ENCODE data around the gene IZUMO1. TPM values are rescaled to one million over a fixed set of nuclear protein-coding genes. Genes with fewer than 3 reads are reported as not detected.

The IZUMO1 gene
- total and polyA plus RNA-seq, 2 of the 13 experiments (the other 11 are each of a cell fraction or from before 2014, with no cell fraction given), result 0.07 to 0.22 TPM

GRCh38 chr19:48720613-48721296, 26.0 kb downstream of the IZUMO1 start (continued):
- no peak for TF ChIP-seq CCAR2 (optimal IDR thresholded peaks at IDR 0.05; ENCODE audit: low read depth, low read length)
- 0 out of 4 replicates have a peak, but pooled peaks of 1 of the 2 experiments have one; percentile 12 for TF ChIP-seq POLR2A (IDR thresholded peaks at IDR 0.05; ENCODE audit: insufficient read depth in 1 of 2, low read depth in 2 of 2, low read length in 2 of 2)
- peak; percentile 74 for TF ChIP-seq ZFY (CRISPR knock-in tag; IDR thresholded peaks at IDR 0.05)
- no peak for TF ChIP-seq CEBPB (IDR thresholded peaks at IDR 0.05; ENCODE audit: borderline replicate concordance, low read depth, low read length)
- 0 out of 2 replicates have a peak, but pooled peaks have one; percentile 11 for TF ChIP-seq RARA (CRISPR knock-in tag; IDR thresholded peaks at IDR 0.05)
- TF ChIP-seq SMAD1 (CRISPR knock-in tag; IDR thresholded peaks at IDR 0.05; ENCODE audit: borderline replicate concordance, low read depth), result no peak
- TF ChIP-seq ZNF354B (CRISPR knock-in tag; IDR thresholded peaks at IDR 0.05), result 0 out of 2 replicates have a peak, but pooled peaks have one; percentile 14
- TF ChIP-seq ZNF430 (CRISPR knock-in tag; IDR thresholded peaks at IDR 0.05), result no peak
- peak; percentile 28; the same call in 1 of the 2 replicates for TF ChIP-seq RXRB (CRISPR knock-in tag; IDR thresholded peaks at IDR 0.05; ENCODE audit: borderline replicate concordance)
- TF ChIP-seq POLR2AphosphoS5 (IDR thresholded peaks at IDR 0.05; ENCODE audit: low read depth, low read length), result 0 out of 2 replicates have a peak, but pooled peaks have one; percentile 29
- no peak for TF ChIP-seq ZNF329 (CRISPR knock-in tag; IDR thresholded peaks at IDR 0.05; ENCODE audit: low read depth)
- TF ChIP-seq ZNF292 (CRISPR knock-in tag; IDR thresholded peaks at IDR 0.05; ENCODE audit: borderline replicate concordance, low read depth), result no peak
- no peak for TF ChIP-seq NFE2 (CRISPR knock-in tag; IDR thresholded peaks at IDR 0.05)
- no peak for TF ChIP-seq GFI1 (CRISPR knock-in tag; IDR thresholded peaks at IDR 0.05; ENCODE audit: borderline replicate concordance)
- 0 out of 2 replicates have a peak, but pooled peaks have one; percentile 21 for TF ChIP-seq JUN (CRISPR knock-in tag; IDR thresholded peaks at IDR 0.05)
- no peak for TF ChIP-seq ZNF704 (CRISPR knock-in tag; IDR thresholded peaks at IDR 0.05; ENCODE audit: borderline replicate concordance)
- TF ChIP-seq SCMH1 (CRISPR knock-in tag; IDR thresholded peaks at IDR 0.05; ENCODE audit: borderline replicate concordance), result no peak
- TF ChIP-seq MXD4 (CRISPR knock-in tag; IDR thresholded peaks at IDR 0.05), result no peak; the same call in none of the 2 replicates
- no peak for TF ChIP-seq ISX (CRISPR knock-in tag; conservative IDR thresholded peaks at IDR 0.05)
- TF ChIP-seq KLF11 (CRISPR knock-in tag; IDR thresholded peaks at IDR 0.05), result peak; percentile 51; the same call in 1 of the 2 replicates
- TF ChIP-seq ZNF207 (IDR thresholded peaks at IDR 0.05; ENCODE audit: borderline replicate concordance), result no peak
- TF ChIP-seq RFXANK (CRISPR knock-in tag; IDR thresholded peaks at IDR 0.05), result no peak
- TF ChIP-seq TBX3 (IDR thresholded peaks at IDR 0.05; ENCODE audit: borderline replicate concordance), result no peak
- TF ChIP-seq ZFX (CRISPR knock-in tag; IDR thresholded peaks at IDR 0.05; ENCODE audit: low read depth), result peak; percentile 59; the same call in 1 of the 2 replicates
- no peak; the same call in 1 of the 2 replicates for TF ChIP-seq KDM5A (IDR thresholded peaks at IDR 0.05; ENCODE audit: borderline replicate concordance, low read length)
- TF ChIP-seq NR2F2 (IDR thresholded peaks at IDR 0.05; ENCODE audit: borderline replicate concordance, low read depth), result no peak
- TF ChIP-seq KLF6 (CRISPR knock-in tag; IDR thresholded peaks at IDR 0.05), result no peak
- no peak for TF ChIP-seq ZNF678 (CRISPR knock-in tag; IDR thresholded peaks at IDR 0.05)
- TF ChIP-seq SKI (IDR thresholded peaks at IDR 0.05; ENCODE audit: partially characterized antibody), result no peak
- no peak for TF ChIP-seq LBX2 (CRISPR knock-in tag; IDR thresholded peaks at IDR 0.05; ENCODE audit: borderline replicate concordance)
- no peak for TF ChIP-seq YEATS4 (CRISPR knock-in tag; IDR thresholded peaks at IDR 0.05; ENCODE audit: borderline replicate concordance)
- TF ChIP-seq KLF13 (CRISPR knock-in tag; IDR thresholded peaks at IDR 0.05), result no peak
- no peak for TF ChIP-seq NFKB2 (CRISPR knock-in tag; IDR thresholded peaks at IDR 0.05; ENCODE audit: borderline replicate concordance)

Data from HepG2 (cell line).